GM21717 (cell line): ENCODE measurements around the gene CD163.
"Not testable (repeated sequence)": the region's sequence is repeated elsewhere in the genome, so short reads cannot be mapped to it uniquely, and the experiment has no call there.

Experiments
- ATAC-seq: cut with Tn5 transposase; IDR thresholded peaks from one replicate; pipeline ENCODE4 v1.9.1; 2021; ENCODE audit warnings: mild to moderate bottlenecking, moderate library complexity; ENCODE audit not compliant: unreplicated experiment

Gene CD163

DNA sequence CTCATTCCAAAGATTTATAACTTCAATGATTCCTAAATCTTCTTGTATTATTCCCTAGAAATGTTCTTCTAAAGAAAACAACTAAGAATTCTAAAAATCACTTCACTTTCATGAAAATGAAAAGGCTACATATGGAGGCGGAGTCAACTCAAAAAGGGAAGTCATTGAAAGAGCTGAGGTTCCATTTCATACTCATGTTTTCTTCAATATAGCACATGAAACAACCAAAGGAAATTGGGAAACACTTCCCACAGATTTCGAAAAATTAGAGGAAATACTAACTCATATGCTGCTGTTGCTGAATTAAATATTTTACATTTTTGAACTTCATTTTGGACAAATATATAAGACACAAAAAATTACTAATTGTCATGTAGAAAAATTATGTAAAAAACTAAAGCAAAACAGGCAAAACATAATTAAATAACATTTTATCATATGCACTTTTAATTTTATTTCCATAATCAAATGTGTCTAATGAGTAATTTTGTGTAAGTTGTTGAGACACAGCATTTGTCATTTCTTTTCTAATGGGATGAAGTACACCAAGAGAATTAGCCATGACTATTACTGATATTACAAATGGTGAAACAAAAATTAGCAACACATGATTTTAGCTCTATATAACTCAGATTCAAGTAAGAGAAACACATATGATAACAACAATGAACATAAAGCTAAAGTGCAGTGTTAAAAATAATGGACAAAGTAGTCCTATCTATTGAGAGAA lies at the start of gene CD163:
Gene CD163, minus strand, starts transcription at position 92 of the 730 bp plus-strand sequence. Its CDS starts 87 bp downstream, at position 5.
- ATAC-seq: no peak

DNA sequence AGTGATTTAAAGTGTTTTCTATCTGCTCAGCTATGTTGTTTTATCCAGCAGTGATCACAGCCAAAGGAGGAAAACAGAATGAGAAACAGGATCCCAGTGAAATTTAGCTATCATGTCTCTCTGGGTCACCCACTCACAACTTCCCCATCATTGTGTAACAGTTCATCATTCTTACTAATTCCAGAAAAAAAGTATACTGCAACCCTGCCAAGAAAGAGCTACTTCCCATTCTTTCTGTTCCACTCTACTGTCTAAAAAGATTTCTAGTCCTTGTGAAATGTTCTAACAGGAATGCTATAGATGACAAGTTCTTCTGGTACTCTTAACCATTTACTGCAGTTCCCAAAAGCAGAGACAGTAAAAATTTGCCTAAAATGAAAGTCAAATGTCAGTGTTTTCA lies 39.2 kb upstream of the CD163 start:
- no peak for ATAC-seq

DNA sequence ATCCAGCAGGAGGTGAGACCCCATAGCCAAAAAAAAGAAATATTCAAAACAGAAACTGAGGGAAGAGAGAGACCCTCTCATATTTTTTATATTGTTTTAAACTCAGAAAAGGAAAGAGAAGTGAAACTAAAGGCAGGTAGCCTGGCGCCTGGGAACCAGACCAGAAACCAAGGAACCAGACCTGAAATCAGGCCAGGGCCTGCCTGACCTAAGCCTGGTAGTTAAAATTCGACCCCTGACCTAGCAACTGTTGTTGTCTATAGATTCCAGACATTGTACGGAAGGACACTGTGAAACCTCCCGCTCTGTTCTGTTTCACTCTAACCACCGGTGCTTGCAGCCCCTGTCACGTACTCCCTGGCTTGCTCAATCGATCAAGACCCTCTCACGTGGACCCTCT lies 38.5 kb upstream of the CD163 start:
- no peak for ATAC-seq

DNA sequence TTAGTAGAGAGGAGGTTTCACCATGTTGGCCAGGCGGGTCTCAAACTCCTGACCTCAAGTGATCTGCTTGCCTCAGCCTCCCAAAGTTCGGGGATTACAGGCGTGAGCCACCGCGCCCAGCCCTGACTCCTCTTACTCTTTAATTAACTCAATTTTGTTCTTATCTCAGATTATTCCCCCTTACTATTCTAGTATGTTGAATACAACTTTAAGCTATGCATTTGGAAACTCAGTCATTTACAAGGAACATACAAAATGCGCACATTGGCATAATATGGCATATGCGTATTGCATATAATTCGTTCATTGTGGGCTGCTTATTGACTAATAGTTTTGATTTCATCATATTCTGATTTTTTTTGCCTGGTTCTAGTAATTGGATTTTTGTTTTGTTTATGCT lies 10.8 kb upstream of the CD163 start:
- ATAC-seq: no peak

DNA sequence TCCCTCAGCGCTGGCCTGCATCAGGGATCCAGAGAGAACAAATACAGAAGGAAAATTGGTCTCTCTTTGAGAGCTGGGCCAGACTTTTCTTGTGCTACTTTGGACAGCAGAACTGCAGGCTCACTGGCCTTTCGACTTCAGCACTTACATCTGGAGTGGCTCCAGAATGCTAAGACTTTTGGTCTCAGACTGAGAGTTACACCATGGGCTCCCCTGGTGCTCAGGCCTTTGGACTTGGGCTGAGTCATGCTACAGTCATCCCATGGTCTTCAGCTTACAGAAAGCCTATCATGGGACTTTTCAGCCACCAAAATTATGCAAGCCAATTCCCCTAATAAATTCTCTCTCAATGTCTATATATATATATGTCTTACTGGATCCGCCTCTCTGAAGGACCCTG lies 9.0 kb upstream of the CD163 start:
- ATAC-seq: no peak

DNA sequence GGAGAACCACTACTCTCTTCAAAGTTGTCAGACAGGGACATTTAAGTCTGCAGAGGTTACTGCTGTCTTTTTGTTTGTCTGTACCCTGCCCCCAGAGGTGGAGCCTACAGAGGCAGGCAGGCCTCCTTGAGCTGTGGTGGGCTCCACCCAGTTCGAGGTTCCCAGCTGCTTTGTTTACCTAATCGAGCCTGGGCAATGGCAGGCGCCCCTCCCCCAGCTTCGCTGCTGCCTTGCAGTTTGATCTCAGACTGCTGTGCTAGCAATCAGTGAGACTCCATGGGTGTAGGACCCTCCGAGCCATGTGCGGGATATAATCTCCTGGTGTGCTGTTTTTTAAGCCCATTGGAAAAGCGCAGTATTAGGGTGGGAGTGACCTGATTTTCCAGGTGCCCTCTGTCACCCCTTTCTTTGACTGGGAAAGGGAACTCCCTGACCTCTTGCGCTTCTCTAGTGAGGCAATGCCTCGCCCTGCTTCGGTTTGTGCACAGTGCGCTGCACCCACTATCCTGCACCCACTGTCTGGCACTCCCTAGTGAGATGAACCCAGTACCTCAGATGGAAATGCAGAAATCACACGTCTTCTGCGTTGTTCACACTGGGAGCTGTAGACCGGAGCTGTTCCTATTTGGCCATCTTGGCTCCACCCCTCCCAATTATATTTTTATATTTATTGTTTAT lies 6.4 kb upstream of the CD163 start:
- not testable (repeated sequence) for ATAC-seq

DNA sequence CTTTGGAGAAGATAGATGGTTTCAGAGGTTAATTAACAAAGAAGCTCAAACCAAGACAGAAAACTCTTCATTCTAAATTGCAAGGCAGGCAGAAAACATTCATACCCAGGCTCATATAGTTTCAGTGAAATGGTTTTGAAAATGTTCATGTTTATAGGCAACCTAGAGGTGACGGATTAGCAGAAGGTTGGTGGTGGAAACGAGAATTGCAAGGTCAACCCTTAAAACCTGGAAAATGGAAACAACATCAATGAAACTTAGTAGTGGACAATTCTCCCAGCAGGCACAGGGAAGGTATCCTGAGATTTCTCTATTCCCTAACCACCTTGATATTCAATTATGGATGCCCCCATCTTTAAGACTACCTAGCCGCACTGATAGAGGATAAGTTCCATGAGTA lies 965 bp downstream of the CD163 start:
- no peak for ATAC-seq

DNA sequence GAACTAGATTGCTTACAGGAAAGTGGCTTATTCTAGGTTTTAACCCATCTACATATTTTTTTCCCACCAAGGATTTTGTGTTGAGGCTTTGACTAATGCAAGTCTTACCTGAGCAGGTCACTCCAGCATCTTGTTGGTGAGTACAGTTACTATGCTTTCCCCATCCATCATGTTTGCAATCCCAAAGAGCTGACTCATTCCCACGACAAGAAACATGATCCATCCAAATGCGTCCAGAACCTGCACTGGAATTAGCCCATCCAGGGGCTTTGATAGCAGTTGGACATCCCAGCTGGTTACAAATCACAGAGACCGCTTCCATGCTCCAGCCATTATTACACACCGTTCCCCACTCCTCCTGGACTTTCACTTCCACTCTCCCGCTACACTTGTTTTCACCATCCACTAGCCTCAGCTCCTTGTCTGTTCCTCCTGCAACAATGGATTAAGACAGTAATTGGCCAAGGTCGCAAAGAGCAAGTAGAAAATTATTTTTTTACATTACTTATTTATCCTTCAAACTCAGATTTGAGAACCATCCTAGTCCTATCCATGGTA lies 2.5 kb downstream of the CD163 start:
- no peak for ATAC-seq

DNA sequence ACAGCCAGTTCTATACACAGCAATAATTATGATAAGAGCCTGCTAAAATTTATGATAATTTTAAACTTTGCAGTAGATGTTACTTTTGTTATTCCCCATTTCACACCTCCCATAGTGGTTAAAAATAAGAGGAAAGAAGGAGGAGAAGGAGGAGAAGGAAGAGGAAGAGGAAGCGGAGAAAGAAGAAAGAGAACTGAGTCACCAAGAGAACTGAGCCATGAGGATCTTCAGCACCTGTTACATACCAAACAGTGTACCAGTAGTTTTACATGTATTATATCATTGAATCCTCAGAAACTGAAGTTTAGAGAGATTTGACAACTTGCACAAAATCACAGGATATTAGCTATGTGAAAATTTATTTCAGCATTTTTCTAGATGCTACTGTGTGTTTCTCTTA lies 3.9 kb downstream of the CD163 start:
- no peak for ATAC-seq

DNA sequence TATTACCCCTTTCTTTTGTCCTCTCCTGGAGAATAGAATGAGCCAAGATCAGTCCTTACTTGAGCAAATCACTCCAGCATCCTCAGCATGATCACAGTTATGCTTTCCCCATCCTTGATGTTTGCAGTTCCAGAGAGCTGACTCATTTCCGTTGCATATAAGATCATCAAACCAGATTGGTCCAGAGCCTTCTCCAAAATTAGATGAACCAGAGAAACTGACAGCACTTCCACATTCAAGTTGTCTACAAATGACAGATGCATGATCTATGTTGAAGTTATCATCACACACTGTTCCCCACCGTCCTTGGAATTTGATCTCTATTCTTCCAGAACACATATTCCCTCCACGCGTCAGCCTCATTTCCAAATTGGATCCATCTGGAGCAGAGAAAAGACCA lies 4.8 kb downstream of the CD163 start:
- no peak for ATAC-seq

DNA sequence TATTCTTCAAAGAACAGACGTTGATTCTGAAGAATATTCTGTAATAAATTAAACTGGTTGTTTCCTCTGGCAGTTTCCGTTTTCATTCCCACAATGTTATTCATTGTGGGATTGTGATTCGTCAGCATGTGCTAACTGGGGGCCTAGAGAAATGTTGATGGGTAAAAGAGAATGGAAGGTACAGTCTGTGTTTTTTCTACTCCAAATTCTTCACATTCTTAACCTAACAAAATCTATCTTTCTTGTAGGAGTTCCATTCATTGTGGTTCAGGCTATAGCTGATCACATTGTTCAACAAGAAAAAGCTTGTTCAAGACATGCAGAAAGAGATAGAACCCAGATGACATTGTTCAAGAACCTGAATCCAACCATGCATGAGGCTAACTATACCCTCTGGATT lies 5.9 kb downstream of the CD163 start:
- no peak for ATAC-seq

DNA sequence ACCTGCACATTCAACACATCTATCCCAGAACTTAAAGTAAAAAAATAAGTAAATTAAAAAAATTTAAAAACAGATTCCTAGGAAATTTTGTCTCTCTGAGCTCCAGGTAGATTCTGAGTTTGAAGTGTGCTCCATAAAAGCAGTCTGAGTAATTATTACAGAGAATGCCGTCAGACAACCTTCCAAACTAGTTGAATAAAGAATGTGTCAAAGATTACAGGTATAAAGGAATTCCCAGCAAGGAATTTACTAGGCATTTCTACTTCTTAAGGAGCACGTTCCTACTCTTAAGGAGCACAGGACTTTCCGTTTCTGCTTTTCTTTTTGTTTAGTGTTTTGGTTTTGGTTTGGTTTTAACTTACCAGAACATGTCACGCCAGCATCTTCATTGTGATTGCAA lies 7.1 kb downstream of the CD163 start:
- no peak for ATAC-seq

DNA sequence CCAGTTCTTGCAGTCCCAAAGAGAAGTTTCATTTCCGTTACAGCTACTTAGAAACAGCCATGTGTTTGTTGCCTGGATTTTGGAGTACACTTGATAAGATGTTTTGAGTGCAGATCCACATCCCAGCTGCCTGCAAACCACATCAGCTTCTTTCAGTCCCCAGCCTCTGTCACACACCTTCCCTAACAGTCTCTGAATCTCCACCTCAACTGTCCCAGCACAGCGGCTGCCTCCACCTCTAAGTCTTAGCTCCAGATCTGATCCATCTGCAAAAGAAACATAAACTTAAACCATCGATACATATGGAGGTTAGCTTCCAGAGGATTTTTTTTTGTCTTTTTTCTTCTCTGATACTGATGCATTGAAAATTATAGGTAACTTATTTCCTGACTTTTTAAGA lies 8.4 kb downstream of the CD163 start:
- ATAC-seq: no peak

DNA sequence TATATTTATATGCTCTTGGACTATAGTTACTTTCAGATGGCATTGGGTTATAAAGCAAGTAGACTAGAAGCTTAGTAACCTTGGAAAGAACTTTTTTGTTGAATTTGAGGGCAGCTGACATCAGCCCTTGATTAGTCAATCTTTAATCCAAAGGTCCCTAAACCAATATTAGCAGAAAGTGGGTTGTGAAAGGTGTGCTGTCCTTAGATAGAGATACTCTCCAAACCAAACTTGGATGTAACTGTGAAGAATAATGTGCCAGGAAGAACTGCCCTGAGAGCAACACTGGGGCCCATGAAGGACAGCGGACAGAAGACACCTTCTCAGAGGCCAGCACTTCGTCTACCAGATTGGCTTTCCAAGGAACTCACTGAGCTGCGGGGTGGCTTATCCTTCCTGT lies 10.6 kb downstream of the CD163 start:
- ATAC-seq: no peak

DNA sequence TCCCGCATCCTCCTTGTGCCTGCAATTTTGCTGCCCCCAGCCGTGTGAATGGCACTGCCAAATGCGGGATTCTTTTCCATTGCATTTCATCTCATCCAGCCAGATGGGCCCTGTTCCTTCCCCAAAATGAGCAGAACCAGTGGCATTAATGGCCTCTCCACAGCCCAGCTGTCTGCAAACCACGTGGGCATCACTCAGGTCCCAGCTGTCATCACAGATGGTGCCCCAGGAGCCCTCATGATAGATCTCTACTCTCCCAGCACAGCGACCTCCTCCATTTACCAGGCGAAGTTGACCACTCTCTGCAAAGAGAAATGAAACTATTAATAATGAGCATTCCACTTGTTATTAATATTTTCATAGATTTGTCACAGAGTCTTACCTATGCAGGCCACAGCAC lies 17.1 kb downstream of the CD163 start:
- no peak for ATAC-seq

DNA sequence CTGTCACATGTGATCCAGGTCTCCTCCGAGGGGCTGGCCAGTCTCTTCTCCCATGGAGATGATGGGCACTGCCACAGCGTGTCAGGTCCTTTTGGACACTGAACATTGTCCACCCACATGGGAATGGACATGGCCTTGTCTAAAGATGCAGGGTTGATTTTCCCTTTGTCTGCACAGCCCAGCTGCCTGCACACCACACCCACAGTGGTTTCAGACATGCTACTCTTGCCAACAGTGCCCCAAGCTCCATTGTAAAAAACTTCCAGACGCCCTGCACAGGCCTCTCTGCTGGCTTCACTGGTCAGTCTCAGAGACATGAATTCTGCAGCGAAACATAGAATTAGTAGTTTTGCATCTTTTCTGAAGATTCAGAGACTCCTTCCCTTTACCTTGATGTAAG lies 18.5 kb downstream of the CD163 start:
- no peak for ATAC-seq

DNA sequence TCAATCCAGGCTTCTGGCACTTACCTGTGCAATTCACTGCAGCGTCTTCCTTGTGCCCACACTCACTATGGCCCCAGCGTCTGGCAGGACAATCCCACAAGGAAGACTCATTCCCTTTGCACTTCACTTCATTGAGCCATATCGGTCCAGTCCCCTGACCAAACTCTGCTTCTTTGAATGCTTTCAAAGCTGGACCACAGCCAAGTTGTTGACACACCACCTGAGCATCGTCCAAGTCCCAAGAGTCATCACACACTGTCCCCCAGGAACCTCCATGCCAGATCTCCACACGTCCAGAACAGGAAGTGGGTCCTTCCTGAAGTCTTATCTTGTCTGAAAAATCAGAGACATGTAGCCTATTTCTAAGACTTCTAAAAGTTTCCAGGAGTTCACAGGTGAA lies 20.2 kb downstream of the CD163 start:
- ATAC-seq: no peak

DNA sequence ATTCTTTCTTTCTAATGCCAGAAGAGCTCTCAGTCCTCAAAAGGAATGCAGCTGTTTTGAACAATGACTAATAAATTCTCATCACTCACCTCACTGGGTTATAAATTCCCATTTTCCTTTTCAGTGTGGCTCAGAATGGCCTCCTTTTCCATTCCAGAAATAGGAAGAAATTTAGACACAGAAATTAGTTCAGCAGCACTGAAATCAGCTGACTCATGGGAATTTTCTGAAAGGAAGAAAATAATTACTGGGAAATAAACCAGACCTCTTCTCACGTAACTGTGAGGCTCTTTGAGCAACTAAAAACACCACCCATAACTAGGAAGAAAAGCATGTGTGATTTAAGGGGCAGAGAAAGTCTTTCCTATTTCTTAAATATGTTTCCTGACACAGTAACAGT lies 23.8 kb downstream of the CD163 start:
- no peak for ATAC-seq

DNA sequence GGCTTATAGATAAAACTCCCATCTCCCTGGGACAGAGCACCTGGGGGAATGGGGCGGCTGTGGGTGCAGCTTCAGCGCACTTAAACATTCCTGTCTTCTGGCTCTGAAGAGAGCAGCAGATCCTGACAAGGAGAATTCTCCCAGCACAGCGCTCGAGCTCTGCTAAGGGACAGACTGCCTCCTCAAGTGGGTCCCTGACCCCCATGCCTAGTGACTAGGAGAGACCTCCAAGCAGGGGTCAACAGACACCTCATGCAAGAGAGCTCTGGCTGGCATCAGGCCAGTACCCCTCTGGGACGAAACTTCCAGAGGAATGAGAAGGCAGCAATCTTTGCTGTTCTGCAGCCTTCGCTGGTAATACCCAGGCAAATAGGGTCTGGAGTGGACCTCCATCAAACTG lies 31.5 kb downstream of the CD163 start:
- ATAC-seq: no peak

DNA sequence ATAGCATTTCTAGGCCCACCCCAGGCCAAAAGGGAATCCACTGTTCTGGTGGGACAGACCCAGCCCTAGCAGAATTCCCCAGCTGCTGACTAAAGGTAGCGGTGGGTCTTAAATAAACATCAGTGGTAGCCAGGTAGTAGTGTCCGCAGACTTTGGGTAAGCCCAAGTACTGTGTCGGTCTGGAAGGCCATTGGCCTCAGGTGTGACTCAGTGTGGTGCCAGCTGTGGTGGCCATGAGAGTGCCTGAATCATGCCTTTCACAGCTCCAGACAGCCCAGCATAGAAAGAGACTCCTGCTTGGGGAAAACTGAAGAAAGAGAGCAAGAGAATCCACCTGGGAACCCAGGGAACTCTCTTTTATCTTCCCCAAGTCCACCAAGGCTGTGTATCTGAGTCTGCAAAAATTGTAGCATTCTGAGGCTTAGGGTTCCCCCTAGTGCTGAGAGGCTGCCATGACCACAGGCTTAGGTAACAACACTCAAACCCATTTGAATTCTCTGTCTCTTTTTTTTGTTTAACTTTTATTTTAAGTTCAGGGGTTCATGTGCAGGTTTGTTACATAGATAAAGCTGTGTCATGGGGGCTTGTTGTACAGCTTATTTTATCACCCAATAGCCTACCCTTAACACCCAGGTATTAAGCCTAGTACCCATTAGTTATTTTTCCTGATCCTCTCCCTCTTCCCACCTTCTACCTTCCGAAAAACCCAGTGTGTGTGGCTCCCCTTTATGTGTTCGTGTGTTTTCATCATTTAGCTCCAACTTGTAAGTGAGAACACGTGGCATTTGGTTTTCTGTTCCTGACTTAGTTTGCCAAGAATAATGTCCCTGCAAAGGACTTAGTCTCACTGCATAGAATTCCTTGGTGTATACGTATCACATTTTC lies 43.0 kb downstream of the CD163 start:
- no peak for ATAC-seq

DNA sequence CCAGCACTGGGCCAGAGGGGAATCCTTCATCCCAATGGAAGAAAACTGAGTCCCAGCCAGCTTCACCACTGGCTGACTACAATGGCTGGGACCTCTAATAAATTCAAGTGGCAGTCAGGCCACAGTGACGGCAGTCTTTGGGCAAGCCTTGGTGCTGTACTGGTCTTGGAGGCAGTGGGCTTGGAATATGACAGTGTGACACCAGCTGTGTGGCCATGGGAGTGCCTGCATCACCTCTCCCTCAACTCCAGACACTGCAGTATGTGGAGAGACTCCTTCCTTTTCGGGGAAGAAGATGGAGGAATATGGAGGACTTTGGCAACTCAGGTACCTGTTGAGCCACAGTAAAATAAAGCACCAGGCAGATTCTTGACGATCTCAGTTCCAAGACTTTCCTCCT lies 43.6 kb downstream of the CD163 start:
- ATAC-seq: no peak
